Stimulated activated CD4-positive, alpha-beta T cell treated with anti-CD3 and anti-CD28 coated beads, Interleukin-1b, Interleukin-23, amount 100 ng/mL, for 1 hour (primary cell): ENCODE data around the gene KLHL22.

Experiments used
- DNase-seq, 2 donors: peaks; one replicate each; pipeline ENCODE4 v3.0.0-alpha.2; 2020; ENCODE audit warnings: low read depth in 2 of 2

Gene KLHL22

DNA sequence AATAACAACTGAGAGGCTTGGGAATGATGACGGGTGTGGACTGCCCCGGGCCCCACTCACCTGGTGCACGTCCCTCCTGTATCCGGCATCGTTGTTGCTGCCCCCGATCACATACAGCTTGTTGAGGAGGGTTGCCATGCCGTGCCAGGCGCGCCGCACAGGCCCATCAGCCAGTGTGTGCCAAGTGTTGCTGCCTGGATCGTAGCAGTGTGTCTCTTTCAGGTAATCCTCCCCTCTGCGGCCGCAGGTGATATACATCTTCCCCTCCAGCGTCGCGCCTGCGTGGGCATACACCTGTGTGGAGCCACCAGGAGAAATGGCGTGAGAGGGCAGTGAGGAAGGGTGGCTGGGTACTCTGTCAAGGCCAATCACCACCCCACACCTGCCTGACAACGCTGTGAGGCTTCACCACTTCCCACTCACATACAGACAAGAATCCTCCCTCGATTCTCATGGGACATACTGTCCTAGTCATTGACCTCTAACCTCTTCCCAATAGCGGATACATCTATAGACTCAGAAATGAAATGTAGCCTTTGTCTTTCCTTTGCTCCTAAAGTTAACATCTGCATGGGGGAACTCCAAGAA is 49.1 kb downstream of the KLHL22 start:
- no peak for DNase-seq

DNA sequence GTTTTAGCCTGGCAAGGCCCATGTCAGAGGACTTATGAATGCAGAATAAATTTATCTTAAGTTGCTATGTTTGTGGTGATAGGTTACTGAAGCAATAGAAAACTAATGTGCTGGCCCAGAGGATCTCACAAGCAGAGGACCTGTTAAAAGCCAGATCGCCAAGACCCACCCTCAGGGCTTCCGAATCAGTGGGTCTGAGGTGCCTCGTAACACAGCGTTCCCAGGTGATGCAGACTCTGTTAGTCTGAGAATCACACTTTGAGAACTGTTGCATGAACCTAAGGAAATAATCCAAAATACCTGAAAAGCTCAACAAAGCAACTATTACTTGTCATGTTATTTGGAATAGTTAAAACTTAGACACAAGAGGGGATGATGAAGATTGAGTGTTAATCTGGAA is 51.3 kb downstream of the KLHL22 start:
- no peak for DNase-seq

DNA sequence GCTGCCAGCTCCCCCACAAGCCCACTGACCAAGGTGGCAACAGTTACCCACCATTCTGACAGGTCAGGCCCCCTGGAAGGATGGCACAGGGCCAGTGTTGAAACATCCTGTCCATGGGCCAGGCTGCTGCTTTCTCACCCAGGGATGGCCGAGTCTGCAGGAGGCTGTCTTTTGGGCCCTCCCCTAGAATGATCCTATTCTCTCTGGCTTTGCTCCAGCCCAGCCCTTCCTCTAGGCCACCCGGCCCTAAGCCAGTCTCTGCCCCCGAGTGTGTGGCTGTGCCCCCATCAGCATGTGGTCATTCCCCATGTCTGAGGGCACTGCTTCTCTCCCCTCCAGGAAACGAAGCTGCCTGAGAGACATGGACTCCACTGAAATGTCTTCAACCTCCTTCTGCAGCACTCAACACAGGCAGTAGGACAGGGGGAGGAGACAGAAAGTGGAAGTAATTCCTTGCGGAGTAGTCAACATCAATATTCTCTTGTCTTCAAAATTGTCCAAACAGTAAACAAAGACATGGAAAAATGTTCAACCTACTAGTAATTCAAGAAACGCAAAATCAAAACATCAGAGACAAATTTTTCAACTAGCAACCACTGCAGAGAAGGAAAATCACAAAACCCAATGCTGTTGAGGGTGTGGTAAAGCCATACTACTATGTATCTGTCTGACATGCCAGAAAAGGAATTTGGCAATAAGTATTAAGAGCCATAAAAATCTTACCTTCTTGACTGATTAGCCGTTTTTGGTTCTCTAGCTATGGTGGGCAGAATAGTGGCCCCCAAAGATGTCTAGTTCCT is 52.9 kb downstream of the KLHL22 start:
- no peak for DNase-seq

DNA sequence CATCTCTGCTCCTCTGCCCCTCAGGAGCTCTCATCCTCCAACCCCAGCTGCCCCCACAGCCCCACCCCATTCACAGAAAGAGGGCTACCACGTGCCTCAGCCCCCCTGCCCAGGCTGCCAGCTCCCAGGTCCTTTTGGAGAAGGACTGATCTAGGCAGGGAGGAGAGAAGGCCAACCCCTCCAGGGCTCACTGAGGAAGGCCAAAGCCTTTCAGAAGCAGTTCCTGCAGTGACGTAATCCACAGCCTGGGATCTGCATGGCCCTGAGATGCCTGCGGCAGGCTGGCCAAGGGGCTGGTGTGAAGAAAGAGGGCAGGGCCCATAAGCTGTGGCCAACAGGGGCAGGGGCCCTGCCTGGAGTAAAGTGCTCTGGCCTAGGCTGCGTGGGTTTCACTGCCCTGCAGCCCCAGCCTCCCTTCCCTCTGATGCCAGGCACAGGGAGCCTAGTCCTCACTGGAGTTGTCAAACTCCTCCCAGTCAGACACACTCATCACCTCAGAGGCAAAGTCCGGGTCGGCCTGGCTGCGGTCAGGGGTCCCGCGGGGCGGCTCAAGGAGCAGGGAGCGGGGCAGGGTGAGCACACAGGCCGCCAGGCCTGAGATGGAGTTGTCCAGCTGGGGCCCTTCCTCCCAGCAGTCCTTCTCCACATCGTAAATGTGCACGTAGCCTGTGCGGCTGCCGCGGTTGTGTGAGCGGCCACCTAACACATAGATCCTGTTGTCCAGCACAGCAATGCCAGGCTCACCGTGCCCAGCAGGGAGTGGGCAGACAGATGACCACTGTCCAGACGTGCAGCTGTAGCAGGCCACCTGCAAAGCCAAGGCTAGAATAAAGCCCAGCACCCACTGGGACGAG is 53.7 kb downstream of the KLHL22 start:
- no peak for DNase-seq

DNA sequence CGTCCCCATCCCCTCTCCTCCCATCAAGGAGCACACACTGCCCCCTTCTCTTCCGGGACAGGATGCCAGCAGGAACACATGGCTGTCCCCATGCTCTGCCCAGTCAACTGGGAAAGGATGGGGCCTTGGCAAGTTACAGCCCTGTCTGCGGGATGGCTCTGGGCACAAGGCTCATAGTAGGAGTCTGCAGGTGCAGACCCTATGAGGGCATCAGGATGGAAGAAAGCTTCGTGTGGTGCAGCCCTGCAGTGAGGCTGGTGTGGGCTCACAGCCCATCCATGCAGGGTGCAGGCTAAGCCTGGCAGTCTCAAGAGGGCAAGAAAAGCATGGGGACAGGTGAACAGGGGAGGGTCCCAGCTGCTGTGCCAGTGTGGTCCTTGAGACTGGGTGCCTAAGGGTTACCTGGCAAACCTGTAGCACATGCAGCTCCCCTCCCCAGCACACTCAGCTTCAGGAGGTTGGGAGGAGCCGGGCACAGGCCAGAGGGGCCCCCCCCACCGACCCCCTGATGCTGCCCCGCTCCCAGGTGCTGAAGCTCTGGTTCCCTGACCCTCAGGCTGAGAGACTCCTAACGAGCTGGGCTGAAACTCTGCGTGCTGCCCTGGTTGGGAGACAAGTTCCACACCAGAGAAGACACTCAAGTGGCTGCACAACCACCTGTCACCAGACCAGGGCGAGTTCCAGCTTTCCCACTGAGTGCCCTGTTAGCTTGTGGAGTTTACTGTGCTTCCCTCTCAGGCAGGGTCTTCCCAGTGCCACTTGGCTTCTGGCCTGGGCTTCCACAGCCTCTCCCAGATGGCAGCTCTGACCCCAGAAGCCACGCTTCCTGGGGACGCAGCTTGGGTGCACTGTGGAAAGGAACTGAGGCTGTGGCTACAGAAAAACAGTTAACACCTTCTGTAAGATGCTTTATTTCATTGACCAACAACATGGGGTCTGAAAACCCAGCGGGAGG is 54.7 kb downstream of the KLHL22 start:
- no peak for DNase-seq

DNA sequence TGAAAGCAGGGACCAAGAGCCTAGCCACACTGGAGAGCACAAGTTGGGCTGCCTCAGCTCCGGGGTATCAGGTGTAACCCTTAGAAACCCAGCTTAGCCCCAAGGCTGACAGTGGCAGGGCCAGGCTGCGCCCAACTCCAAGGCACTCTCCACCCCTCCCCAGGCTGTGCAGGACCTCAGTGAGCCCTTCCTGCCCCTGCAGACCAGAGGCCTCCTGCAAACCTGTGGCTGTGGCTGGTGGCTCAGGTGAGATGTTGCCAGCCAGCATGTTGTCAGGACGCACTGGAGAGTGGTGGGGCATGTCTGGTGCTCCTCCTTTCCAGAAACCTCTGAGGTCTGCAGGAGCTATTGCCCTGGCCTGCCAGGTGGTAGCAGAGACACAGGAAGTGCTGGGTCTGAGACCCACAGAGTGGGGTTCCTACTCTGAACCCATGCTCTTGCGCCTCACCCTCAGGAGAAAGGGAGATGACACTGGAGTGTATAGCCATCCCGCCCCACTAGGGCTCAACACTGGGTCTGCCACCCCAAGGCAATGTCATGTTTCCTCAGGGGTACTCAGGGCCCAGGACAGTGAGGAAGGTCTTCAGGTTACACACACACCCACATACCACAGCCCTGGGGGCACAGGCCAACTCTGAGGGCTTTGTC is 55.5 kb downstream of the KLHL22 start:
- no peak for DNase-seq

DNA sequence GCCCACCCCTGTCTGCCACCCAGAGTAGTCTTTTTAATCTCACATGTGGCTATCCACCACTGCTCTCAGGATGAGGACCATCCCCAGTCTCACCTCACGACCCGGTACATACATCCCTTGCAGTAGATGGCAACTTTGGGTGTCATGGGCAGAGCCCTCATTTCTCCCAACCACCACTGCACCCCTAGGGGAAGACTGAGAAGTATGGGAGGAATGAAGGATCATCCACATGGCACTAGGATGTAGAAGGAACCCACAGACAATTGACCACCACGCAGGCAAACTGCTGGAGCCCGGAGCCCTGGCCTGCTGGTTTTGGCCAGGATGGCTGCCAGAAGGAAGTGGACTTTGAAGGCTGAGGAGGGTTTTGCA is 56.1 kb downstream of the KLHL22 start:
- no peak for DNase-seq

DNA sequence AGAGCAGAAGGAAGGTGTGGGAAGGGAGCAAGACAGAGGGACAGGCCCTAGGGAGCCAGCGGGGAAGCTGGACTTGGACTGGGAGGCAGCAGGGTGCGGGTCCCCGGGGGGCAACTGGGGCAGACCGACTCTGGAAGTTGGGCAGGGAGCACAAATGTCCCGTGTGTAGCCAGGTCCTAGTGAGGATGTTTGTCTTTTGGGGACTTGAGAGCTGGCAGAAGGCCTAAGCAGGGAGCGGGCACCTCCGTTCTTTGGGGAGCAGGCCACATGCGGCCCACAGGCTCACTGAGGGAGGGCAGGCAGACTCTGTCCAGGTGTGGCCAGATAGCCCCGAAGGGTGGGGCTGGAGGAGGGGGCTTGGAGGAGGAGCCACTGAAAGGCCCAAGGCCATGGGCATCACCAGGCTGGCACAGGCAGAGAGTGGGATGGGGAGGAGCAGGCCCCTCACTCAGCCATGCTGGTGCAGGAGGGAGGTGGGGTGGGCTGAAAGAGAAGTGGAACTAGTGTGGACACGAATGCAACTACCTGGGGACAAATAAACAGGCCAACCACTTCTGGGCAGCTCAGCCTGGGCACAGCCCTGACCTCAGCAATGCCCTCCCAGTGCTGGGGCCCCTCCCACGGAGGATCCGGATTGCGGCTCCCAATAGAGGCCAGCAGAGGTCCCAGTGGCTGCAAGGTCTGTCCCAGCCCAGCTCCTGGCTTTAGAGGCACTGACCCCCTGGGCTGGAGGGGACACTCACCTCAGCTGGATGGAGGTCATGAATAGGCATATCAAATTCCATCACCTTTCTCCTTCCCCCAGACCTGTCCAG is 56.7 kb downstream of the KLHL22 start:
- DNase-seq: no peak

DNA sequence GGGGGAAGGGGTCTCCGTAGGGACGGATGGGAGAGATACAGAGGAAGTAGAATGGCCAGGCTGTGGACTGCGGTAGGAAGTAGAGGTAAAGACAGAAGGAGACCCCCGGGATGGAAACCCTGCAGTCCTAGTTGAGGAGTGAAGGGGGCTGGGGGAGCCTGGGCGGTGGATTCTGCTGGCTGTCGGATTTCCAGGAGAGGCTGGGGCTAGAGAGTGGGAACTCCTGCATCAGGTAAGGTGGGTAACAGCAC is 57.2 kb downstream of the KLHL22 start:
- no peak for DNase-seq

DNA sequence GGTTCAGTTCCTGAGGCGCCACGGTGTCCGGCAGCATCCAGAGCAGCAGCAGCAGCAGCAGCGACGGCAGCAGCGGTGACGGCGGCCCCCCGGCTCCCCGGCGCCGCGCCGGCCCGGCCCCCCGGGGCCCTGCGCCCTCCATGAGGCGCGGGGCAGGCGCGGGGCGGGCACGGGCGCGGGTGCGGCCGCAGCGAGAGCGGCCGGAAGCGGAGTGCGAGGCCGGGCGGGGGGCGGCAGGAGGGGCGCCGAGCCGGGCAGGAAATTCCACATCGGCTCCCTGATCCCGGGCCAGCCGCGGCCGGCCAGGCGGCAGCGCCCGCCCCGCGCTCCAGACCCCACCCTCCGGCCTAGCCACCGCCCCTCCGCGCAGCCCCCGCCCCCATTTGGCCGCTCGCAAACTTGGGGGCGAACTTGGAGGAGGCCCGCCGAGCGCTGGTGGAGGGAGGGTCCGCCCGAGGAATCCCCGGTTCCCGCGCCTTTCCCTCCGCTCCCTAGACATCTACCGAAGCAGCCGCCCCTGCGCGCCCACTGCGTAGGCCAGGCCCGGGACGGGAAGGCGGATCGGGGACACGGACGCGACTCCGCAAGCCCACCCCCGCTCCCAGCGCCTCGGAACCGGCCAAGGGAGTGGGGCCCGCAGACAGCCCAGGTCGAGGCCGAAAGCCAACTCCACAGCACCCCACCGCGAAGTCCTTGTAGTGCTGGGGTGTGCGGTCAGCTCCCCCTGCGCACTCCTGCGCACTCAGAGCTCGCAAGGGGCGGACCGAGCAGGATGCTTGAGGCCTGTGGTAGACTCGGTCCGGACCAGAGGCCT is 57.8 kb downstream of the KLHL22 start, which contains the start of gene SCARF2:
TSS of gene SCARF2 (minus strand) at position 213 of the 814 bp plus-strand sequence. CDS start at position 142, 71 bp downstream.
- DNase-seq: no peak

DNA sequence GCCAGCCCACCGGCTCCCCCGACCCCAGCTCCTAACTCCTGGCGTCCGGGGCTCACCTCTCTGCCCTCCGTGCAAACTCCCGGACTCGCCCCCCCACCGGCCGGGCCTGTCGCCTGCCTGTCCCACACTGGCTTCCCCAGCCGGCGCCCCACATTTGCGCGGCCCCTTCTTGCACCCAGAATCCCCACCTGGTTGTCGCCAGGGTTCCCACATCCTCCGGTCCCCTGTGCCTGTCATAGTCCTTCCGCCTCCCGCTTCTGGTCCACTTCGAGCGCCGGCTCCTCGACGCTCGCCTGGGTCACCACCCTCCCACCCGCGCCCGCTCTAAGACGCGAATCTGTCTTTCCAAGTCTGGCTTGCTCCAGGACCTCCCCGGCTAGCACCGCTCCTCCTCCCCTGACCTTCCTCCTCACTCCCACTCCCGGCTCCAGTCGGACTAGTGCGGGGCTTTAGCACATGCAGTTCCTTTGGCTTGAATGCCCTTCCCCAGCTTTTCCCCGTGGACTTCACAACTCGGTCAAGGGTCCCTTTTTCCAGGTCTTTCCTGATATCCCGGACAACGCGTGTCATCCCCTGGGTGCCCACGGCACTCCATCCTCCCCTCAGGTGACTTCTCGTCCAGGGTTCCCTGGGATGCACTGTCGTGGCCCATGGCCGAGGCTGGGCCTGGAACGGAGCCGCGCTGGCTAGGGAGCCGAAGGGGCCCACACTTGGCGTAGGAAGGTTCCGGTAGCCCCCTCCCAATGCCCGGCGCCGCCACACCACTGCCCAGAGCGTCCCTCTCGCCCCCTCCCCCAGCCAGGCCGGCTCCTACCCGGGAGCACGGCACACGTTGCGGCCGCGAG is 58.6 kb downstream of the KLHL22 start:
- DNase-seq: no peak

DNA sequence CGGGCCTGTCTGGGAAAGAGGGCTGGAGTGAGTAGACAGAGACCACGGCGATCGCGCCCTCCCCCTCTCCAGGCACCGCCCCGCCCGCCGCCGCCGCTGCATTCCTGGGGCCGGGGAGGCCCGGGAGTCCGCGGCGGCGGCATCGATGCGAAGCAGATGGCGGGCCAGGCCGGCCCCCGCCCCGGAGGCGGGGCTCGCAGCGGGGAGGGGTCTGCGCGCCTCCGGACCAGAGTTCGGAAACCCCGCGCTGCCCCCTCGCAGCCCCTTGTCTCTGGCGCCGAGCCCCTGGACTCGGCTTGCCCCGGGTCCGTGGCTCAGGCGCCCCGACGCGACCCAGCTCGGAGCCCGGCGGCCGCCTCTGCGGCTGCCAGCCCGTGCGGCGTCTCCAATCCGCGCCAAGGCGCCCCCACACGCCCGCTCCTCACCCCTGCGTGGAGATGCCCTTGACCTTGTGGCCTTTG is 59.3 kb downstream of the KLHL22 start:
- DNase-seq: no peak

DNA sequence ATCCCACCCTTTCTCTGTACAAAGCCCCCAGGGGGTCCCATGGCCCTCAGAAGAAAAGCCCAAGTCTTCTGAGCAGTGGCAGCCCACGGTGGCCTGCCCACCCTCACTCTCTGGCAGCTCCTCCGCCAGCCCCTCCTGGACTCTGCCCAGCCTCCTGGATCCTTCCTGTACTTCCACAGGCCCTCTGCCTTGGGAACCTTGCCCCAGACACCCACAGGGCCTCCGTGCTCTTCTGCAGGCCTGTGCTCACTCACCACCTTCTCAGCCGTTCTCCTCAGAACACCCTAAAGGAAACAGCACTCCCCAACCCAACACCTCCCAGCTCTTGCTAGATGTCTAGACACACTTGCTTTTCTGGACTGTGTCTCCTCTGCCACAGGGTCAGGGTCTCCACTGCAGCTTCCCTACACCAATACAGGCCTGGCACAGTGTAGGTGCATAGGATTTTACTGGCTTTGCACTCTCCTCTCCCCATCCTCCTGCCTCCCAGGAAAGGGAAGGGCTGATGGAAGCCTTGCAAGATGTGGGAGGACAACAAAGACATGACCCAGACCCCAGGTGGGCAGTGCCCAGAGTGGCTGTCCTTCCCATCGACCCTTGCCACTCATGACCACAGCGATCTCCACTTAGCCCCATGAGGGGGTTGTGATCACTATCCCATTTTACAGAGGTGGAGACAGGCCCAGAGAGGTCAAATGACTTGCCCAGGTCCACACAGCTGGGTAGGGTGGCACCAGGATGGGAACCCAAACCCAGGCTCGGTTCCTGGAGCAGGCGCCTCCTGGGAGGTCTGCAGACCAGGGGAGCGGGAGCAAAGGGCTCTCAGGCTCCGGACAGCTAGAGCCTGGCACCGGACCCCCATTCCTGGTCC is 59.9 kb downstream of the KLHL22 start:
- DNase-seq: no peak

DNA sequence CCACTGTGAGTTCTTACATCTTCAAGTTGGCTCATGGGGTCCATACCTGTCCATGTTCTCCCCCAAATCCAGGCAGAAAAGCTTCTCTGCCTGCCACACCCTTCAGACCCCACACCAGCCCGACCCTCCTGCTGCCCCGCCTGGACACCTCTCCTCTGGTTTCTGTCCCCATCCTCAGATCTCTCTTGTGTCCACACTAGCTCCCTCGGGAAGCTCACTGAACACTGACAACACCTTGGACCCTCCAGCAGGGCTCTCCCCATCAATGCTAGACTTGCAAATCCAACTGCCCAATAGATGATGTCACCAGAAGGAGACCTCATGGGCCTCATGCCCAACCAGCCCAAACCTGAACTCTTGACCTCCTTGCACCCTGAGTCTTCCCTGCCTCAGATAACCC is 60.8 kb downstream of the KLHL22 start:
- DNase-seq: no peak

DNA sequence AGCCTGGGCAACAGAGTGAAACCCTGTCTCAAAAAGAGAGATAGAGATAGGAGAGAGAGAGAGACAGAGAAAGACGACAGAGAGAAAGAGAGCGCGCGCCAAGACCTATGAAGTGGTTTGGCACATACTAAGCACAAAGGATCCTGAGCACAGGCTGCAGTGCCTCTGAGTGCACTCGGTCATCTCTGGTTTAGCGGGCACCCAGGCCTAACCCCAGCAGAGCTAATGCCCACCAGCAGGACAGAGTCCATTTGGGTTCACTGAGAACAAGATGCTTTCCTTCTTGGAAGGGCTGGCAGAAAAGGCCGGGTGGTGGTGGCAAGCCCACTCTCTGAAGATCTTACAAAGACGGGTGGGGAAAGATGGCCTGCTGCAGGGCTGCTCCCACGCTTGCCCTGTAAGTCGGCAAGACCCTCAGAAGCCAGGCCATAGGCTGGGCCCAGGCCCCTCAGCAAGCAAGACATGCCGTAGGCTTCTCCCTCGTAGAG is 61.3 kb downstream of the KLHL22 start:
- DNase-seq: no peak

DNA sequence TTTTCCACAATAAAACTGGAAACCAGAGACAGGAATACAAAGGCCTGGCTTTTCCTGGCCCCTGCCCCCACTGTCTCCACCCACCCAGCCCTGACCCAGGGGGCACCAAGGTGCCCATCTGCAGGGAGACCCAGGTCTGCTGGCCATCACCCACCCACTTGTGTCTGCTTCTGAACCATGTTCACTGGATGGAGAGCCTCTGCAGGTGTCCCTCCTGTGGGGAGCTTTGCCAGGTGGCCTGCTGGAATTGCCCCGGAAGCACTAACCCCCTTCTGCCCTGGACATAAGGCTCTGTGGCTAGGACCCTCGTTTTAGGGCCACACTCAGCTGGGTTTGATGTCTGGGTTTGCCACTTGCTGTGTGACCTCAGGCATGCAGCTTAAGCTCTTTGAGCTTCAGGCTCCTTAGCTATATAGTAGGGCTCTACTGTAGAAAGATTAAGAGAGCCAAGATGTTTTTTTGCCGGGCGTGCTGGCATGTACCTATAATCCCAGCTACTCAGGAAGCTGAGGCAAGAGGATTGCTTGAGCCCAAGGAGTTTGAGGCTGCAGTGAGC is 61.8 kb downstream of the KLHL22 start:
- no peak for DNase-seq

DNA sequence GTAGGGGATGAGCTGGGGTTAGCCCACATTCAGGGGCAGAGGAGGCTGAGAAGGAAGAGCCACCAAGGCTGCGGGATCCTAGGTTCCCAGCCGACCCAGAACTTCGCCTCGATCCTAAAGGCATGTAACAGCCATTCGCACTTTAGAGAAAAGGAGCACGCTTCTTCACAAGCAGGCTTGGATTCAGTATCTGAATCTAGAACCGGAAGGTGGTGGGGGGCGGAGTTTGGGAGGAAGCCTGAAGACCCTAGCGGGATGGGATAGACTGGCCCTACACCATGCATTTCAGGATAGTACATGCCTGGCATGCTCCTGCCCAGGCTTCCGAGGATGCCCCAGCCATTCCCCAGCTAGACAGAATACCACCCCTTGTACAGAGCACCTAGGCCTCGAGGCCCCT is 62.4 kb downstream of the KLHL22 start:
- DNase-seq: no peak
